Measurements from ENCODE around the gene KCNJ5.
"Not testable (repeated sequence)": the region's sequence is repeated elsewhere in the genome, so short reads cannot be mapped to it uniquely, and the experiment has no call there.

KCNJ5 gene

GRCh38 chr11:128917144-128917724 lies 26.1 kb downstream of the KCNJ5 start:
- no peak overlapping the region for H3K4me3 ChIP-seq (ENCODE audit: low read length)
- TF ChIP-seq CTCF (conservative IDR thresholded peaks at IDR 0.05; ENCODE audit: low read depth, low read length), result no peak
- no peak for DNase-seq (ENCODE audit: low read depth)

- no peak for TF ChIP-seq CTCF (conservative IDR thresholded peaks at IDR 0.05; ENCODE audit: low read depth, low read length)
- no peak overlapping the region for H3K4me3 ChIP-seq (ENCODE audit: low read length)
- DNase-seq (ENCODE audit: low read depth), result no peak
These were observed 28.1 kb downstream of the KCNJ5 start for GRCh38 chr11:128919216-128919615.

- H3K4me3 ChIP-seq (ENCODE audit: low read length), result not testable (repeated sequence)
These were observed 28.5 kb downstream of the KCNJ5 start for GRCh38 chr11:128919635-128920034.

GRCh38 chr11:128920666-128921065 lies 29.5 kb downstream of the KCNJ5 start:
- no peak for DNase-seq (ENCODE audit: low read depth)
- no peak overlapping the region for H3K4me3 ChIP-seq (ENCODE audit: low read length)
- TF ChIP-seq CTCF (conservative IDR thresholded peaks at IDR 0.05; ENCODE audit: low read depth, low read length), result no peak

More at GRCh38 chr11:128919635-128920034, 28.5 kb downstream of the KCNJ5 start:
- not testable (repeated sequence) for DNase-seq (ENCODE audit: low read depth)

GRCh38 chr11:128921793-128922192 lies 30.6 kb downstream of the KCNJ5 start:
- no peak for TF ChIP-seq CTCF (conservative IDR thresholded peaks at IDR 0.05; ENCODE audit: low read depth, low read length)
- no peak overlapping the region for H3K4me3 ChIP-seq (ENCODE audit: low read length)
- DNase-seq (ENCODE audit: low read depth), result no peak

GRCh38 chr11:128924104-128924503 lies 32.9 kb downstream of the KCNJ5 start:
- no peak for DNase-seq (ENCODE audit: low read depth)
- no peak for TF ChIP-seq CTCF (conservative IDR thresholded peaks at IDR 0.05; ENCODE audit: low read depth, low read length)

GRCh38 chr11:128924510-128925249 lies 33.5 kb downstream of the KCNJ5 start:
- no peak for TF ChIP-seq CTCF (conservative IDR thresholded peaks at IDR 0.05; ENCODE audit: low read depth, low read length)
- H3K4me3 ChIP-seq (ENCODE audit: low read length), result no peak overlapping the region
- no peak for DNase-seq (ENCODE audit: low read depth)

More at GRCh38 chr11:128924104-128924503, 32.9 kb downstream of the KCNJ5 start:
- no peak overlapping the region for H3K4me3 ChIP-seq (ENCODE audit: low read length)
